H9 (cell line): ENCODE results near the gene SH3BP5. TPM values are rescaled to one million over a fixed set of nuclear protein-coding genes. Genes with fewer than 3 reads are reported as not detected.

Experiments used
- DNase-seq: peaks from one replicate; pipeline ENCODE4 v3.0.0-alpha.2; 2017
- H2AFZ ChIP-seq: one replicate; pipeline ENCODE4 v1.6.1; 2013; ENCODE audit warnings: mild to moderate bottlenecking, low read length, control low read depth, moderate library complexity
- H2AK5ac ChIP-seq: 2 replicates; pipeline ENCODE4 v1.6.1; 2013; ENCODE audit warnings: low read length, control low read depth, mixed read lengths; ENCODE audit not compliant: insufficient read length
- H2BK120ac ChIP-seq: one replicate; pipeline ENCODE4 v1.6.1; 2013; ENCODE audit warnings: low read depth, mild to moderate bottlenecking, low read length, control low read depth, inconsistent platforms; ENCODE audit not compliant: poor library complexity, severe bottlenecking
- H2BK12ac ChIP-seq: 2 replicates; pipeline ENCODE4 v1.6.1; 2013; ENCODE audit warnings: low read length, control low read depth, mixed read lengths, low read depth; ENCODE audit not compliant: insufficient read length
- H2BK15ac ChIP-seq: 2 replicates; pipeline ENCODE4 v1.6.1; 2013; ENCODE audit warnings: low read depth, low read length, control low read depth
- H2BK20ac ChIP-seq: one replicate; pipeline ENCODE4 v1.6.1; 2013; ENCODE audit warnings: low read depth, mild to moderate bottlenecking, low read length, control low read depth, inconsistent platforms; ENCODE audit not compliant: poor library complexity, severe bottlenecking
- H2BK5ac ChIP-seq: 2 replicates; pipeline ENCODE4 v1.6.1; 2013; ENCODE audit warnings: low read length, control low read depth, mixed read lengths; ENCODE audit not compliant: insufficient read length
- H3K14ac ChIP-seq: 2 replicates; pipeline ENCODE4 v1.6.1; 2013; ENCODE audit warnings: low read length, control low read depth; ENCODE audit not compliant: insufficient read depth
- H3K18ac ChIP-seq: 2 replicates; pipeline ENCODE4 v1.6.1; 2013; ENCODE audit warnings: low read depth, mild to moderate bottlenecking, mixed read lengths, low read length, control low read depth; ENCODE audit not compliant: insufficient read length
- H3K23ac ChIP-seq: 2 replicates; pipeline ENCODE4 v1.6.1; 2013; ENCODE audit warnings: low read length, control low read depth, mixed read lengths, low read depth; ENCODE audit not compliant: insufficient read length
- H3K23me2 ChIP-seq: 2 replicates; pipeline ENCODE4 v1.6.1; 2013; ENCODE audit warnings: low read depth, mild to moderate bottlenecking, mixed read lengths, low read length, control low read depth; ENCODE audit not compliant: insufficient read length, poor library complexity, severe bottlenecking
- H3K27ac ChIP-seq: 2 replicates; pipeline ENCODE4 v1.5.1; 2013; ENCODE audit warnings: low read length, control low read depth, mixed read lengths, low read depth; ENCODE audit not compliant: insufficient read length
- H3K27me3 ChIP-seq: 2 replicates; pipeline ENCODE4 v1.6.1; 2013; ENCODE audit warnings: low read length, control low read depth, inconsistent platforms; ENCODE audit not compliant: insufficient read depth
- H3K4ac ChIP-seq: 2 replicates; pipeline ENCODE4 v1.6.1; 2013; ENCODE audit warnings: low read depth, mild to moderate bottlenecking, control low read depth, inconsistent platforms, low read length, moderate library complexity
- H3K4me1 ChIP-seq: 2 replicates; pipeline ENCODE4 v1.6.1; 2013; ENCODE audit warnings: low read length, control low read depth, inconsistent platforms; ENCODE audit not compliant: insufficient read depth
- H3K4me2 ChIP-seq: 2 replicates; pipeline ENCODE4 v1.6.1; 2013; ENCODE audit warnings: low read length, control low read depth, mixed read lengths; ENCODE audit not compliant: insufficient read length, insufficient read depth
- H3K56ac ChIP-seq: 2 replicates; pipeline ENCODE4 v1.6.1; 2013; ENCODE audit warnings: low read depth, mild to moderate bottlenecking, mixed read lengths, low read length, control low read depth; ENCODE audit not compliant: insufficient read length
- H3K79me1 ChIP-seq: 2 replicates; pipeline ENCODE4 v1.6.1; 2013; ENCODE audit warnings: low read depth, mild to moderate bottlenecking, moderate library complexity, low read length, control low read depth, inconsistent platforms; ENCODE audit not compliant: insufficient read depth, poor library complexity, severe bottlenecking
- H3K79me2 ChIP-seq: 2 replicates; pipeline ENCODE4 v1.6.1; 2013; ENCODE audit warnings: low read length, control low read depth, inconsistent platforms; ENCODE audit not compliant: insufficient read depth
- H3K9ac ChIP-seq: 2 replicates; pipeline ENCODE4 v1.6.1; 2013; ENCODE audit warnings: low read length, control low read depth, mixed read lengths; ENCODE audit not compliant: insufficient read length; ENCODE audit errors: extremely low read depth
- H3K9me3 ChIP-seq: one replicate; pipeline ENCODE4 v1.6.1; 2013; ENCODE audit warnings: low read depth, low read length, inconsistent platforms; ENCODE audit not compliant: control insufficient read depth
- H3T11ph ChIP-seq: one replicate; pipeline ENCODE4 v1.6.1; 2013; ENCODE audit warnings: mild to moderate bottlenecking, low read length, control low read depth, inconsistent platforms
- H4K20me1 ChIP-seq: one replicate; pipeline ENCODE4 v1.6.1; 2013; ENCODE audit not compliant: control insufficient read depth, insufficient read length, insufficient read depth
- H4K5ac ChIP-seq: 2 replicates; pipeline ENCODE4 v1.6.1; 2013; ENCODE audit warnings: low read depth, mild to moderate bottlenecking, mixed read lengths, low read length, control low read depth; ENCODE audit not compliant: insufficient read length
- H4K8ac ChIP-seq: replicated peaks from 2 replicates; pipeline ENCODE4 v1.6.1; 2013; ENCODE audit warnings: low read length, control low read depth, mixed read lengths, low read depth; ENCODE audit not compliant: insufficient read length
- H4K91ac ChIP-seq: 2 replicates; pipeline ENCODE4 v1.6.1; 2013; ENCODE audit warnings: low read depth, mild to moderate bottlenecking, moderate library complexity, mixed read lengths, low read length, control low read depth; ENCODE audit not compliant: insufficient read length
- H3K27ac Mint-ChIP-seq, 3 experiments: 2 replicates in 2 of 3; 3 replicates in 1 of 3; pipeline ENCODE4 v1.8.0; 2020 to 2021; ENCODE audit warnings: mixed read lengths in 3 of 3, mild to moderate bottlenecking in 1 of 3, moderate library complexity in 1 of 3
- H3K27me3 Mint-ChIP-seq: 2 replicates; pipeline ENCODE4 v1.8.0; 2021; ENCODE audit warnings: low read depth, mild to moderate bottlenecking, moderate library complexity, mixed read lengths
- H3K36me3 Mint-ChIP-seq, 3 experiments: 2 replicates in 2 of 3; 3 replicates in 1 of 3; pipeline ENCODE4 v1.8.0; 2020 to 2021; ENCODE audit warnings: low read depth in 3 of 3, mixed read lengths in 3 of 3; ENCODE audit not compliant: insufficient read depth in 1 of 3
- H3K4me1 Mint-ChIP-seq, 2 experiments: 2 replicates each; pipeline ENCODE4 v1.8.0; 2020; ENCODE audit warnings: mixed read lengths in 2 of 2
- H3K4me3 Mint-ChIP-seq, 2 experiments: 2 replicates in 1 of 2; 3 replicates in 1 of 2; pipeline ENCODE4 v1.8.0; 2020 to 2021; ENCODE audit warnings: mild to moderate bottlenecking in 2 of 2, mixed read lengths in 2 of 2, moderate library complexity in 1 of 2
- H3K9me3 Mint-ChIP-seq, 2 experiments: 2 replicates in 1 of 2; 3 replicates in 1 of 2; pipeline ENCODE4 v1.8.0; 2020; ENCODE audit warnings: mild to moderate bottlenecking in 2 of 2, mixed read lengths in 2 of 2, moderate library complexity in 1 of 2
- WGBS: extraction: QIAGEN DNeasy Blood & Tissue Kit; methylation state at CpG from one replicate; pipeline ENCODE4 v1.1.7; 2013; ENCODE audit warnings: missing lambda C conversion rate, low lambda C conversion rate, mixed read lengths; ENCODE audit not compliant: insufficient read length; ENCODE audit errors: extremely low coverage; 5-methylcytosine and 5-hydroxymethylcytosine counted together
- total RNA-seq: library from RNA; stranded (reverse); gene quantifications from 2 replicates; pipeline ENCODE4 v1.2.1, GENCODE V29; 2021
- TF ChIP-seq, protein P1 (sequence below): fragments of 200-600 bp; sonication (generic); conservative IDR thresholded peaks from 3 replicates; pipeline ENCODE4 v1.8.0; 2021; ENCODE audit warnings: antibody characterized with exemption, mild to moderate bottlenecking

SH3BP5 gene
- total RNA-seq, 1 experiment from 2014 or later, result 6.8 TPM

DNA sequence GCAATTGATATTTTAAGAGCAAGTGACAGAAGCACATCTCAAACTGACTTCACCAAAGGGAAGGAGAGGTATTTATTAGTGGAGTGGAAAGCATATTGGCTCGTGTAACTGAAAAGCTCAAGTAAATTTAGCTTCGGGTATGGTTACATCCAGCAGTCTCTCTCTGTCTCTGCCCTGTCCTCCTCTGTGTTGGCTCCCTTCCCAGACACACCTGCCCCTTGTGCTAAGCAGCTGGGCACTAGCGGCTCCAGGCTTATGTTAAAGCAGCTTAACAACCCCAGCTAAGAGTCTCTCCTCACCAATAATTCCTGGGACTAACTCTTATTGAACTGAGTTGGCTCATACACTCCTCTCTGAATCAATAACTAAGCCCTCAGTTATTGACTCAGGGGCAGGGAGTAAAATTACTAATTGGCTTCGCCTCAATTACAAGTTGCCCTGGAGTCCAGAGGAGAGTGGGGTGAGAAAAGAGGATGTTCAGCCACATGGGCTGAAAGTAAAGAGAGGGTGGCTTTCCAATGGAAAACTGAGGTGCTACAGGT lies 12.8 kb upstream of the SH3BP5 start:
- no peaks in the 10 kb centered on the region for H4K20me1 ChIP-seq
- Mint-ChIP-seq H3K27me3 (peaks cover 2% of the 10 kb centered on the region), H3K4me3 (no peak overlapping the region), H3K9me3 (peaks cover 3 to 4% of the 10 kb centered on the region in 2 experiments; a peak in 3 of 5 replicates), H3K27ac (no peak overlapping the region), H3K4me1 (peaks cover 2 to 5% of the 10 kb centered on the region in 2 experiments; a peak in 3 of 4 replicates), H3K36me3 (peaks cover 0 to 6% (median 0%) of the 10 kb centered on the region in 3 experiments; a peak in 1 of 7 replicates)
- H4K8ac ChIP-seq, result no peak overlapping the region
- no peak overlapping the region for H3K56ac ChIP-seq
- H4K91ac ChIP-seq, result no peak overlapping the region
- no peak overlapping the region for H2BK15ac ChIP-seq
- H3K79me1 ChIP-seq, result no peaks in the 10 kb centered on the region
- H3K27me3 ChIP-seq, result no peaks in the 10 kb centered on the region
- no peak overlapping the region for H2AK5ac ChIP-seq
- no peak overlapping the region for H2BK20ac ChIP-seq
- peak overlapping the region; percentile 19 for H2BK120ac ChIP-seq
- H3K23me2 ChIP-seq, result no peaks in the 10 kb centered on the region
- H2BK5ac ChIP-seq, result no peak overlapping the region
- no peak overlapping the region for H3K4me2 ChIP-seq
- H3K9ac ChIP-seq, result no peak overlapping the region
- no peaks in the 10 kb centered on the region for H3K79me2 ChIP-seq
- no peak overlapping the region for H2BK12ac ChIP-seq
- H3T11ph ChIP-seq, result no peak overlapping the region
- WGBS, result no CpG with 5 or more reads among the region's 4 CpGs
- no peaks in the 10 kb centered on the region for H3K9me3 ChIP-seq
- no peak overlapping the region for H4K5ac ChIP-seq
- no peak overlapping the region for H3K27ac ChIP-seq
- H2AFZ ChIP-seq, result no peak overlapping the region
- H3K4ac ChIP-seq, result no peak overlapping the region
- TF ChIP-seq, protein P1, sequence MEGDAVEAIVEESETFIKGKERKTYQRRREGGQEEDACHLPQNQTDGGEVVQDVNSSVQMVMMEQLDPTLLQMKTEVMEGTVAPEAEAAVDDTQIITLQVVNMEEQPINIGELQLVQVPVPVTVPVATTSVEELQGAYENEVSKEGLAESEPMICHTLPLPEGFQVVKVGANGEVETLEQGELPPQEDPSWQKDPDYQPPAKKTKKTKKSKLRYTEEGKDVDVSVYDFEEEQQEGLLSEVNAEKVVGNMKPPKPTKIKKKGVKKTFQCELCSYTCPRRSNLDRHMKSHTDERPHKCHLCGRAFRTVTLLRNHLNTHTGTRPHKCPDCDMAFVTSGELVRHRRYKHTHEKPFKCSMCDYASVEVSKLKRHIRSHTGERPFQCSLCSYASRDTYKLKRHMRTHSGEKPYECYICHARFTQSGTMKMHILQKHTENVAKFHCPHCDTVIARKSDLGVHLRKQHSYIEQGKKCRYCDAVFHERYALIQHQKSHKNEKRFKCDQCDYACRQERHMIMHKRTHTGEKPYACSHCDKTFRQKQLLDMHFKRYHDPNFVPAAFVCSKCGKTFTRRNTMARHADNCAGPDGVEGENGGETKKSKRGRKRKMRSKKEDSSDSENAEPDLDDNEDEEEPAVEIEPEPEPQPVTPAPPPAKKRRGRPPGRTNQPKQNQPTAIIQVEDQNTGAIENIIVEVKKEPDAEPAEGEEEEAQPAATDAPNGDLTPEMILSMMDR, result no peak
- no peak for DNase-seq
- no peak overlapping the region for H3K14ac ChIP-seq
- no peaks in the 10 kb centered on the region for H3K4me1 ChIP-seq
- no peak overlapping the region for H3K23ac ChIP-seq
- H3K18ac ChIP-seq, result no peak overlapping the region
